CD4-positive, alpha-beta T cell (primary cell): ENCODE measurements around the gene SRPK1. TPM values are rescaled to one million over a fixed set of nuclear protein-coding genes. Genes with fewer than 3 reads are reported as not detected.

Source experiments
- ATAC-seq: fragments of 200-7000 bp; cut with Tn5 transposase; one replicate; pipeline ENCODE4 v1.10.0; 2022; ENCODE audit warnings: mild to moderate bottlenecking; ENCODE audit not compliant: poor library complexity
- CTCF ChIA-PET: fragments of 350-600 bp; sonication (Branson Sonifier 250); formaldehyde crosslinking; loops from one replicate; lab custom pipeline; 2021; ENCODE audit warnings: antibody characterized with exemption, inconsistent platforms; lab: Charles Lee
- POLR2A ChIA-PET: fragments of 350-600 bp; sonication (Branson Sonifier 250); formaldehyde crosslinking; loops from one replicate; lab custom pipeline; 2021; ENCODE audit warnings: antibody characterized with exemption, inconsistent platforms; lab: Charles Lee
- DNase-seq, 14 experiments: peaks; one replicate each; pipeline ENCODE4 v3.0.0-alpha.2; 2013 to 2020; ENCODE audit warnings: mixed read lengths in 2 of 14
- H3K27ac ChIP-seq, 2 donors: one replicate each; pipeline versions ENCODE4 v1.5.1 to v1.7.0; 2013; ENCODE audit warnings: low read length in 2 of 2, low read depth in 1 of 2, mild to moderate bottlenecking in 1 of 2
- H3K27me3 ChIP-seq, 2 experiments: 1 replicate in 1 of 2; 2 replicates in 1 of 2; pipeline versions ENCODE4 v1.6.1 to v1.7.0; 2013; ENCODE audit warnings: low read length in 2 of 2, control low read depth in 1 of 2, mild to moderate bottlenecking in 1 of 2, moderate library complexity in 1 of 2; ENCODE audit not compliant: insufficient read depth in 2 of 2, control insufficient read depth in 1 of 2
- H3K36me3 ChIP-seq: one replicate; pipeline ENCODE4 v1.6.1; 2013; ENCODE audit warnings: low read length, control low read depth; ENCODE audit not compliant: insufficient read depth
- H3K4me1 ChIP-seq: one replicate; pipeline ENCODE4 v1.6.1; 2013; ENCODE audit warnings: low read length, control low read depth; ENCODE audit not compliant: insufficient read depth
- H3K4me3 ChIP-seq: one replicate; pipeline ENCODE4 v1.5.1; 2013; ENCODE audit warnings: mild to moderate bottlenecking, low read length, moderate library complexity
- H3K9me3 ChIP-seq, 2 experiments: 1 replicate in 1 of 2; 2 replicates in 1 of 2; pipeline versions ENCODE4 v1.6.1 to v1.7.0; 2013; ENCODE audit warnings: low read length in 2 of 2, mild to moderate bottlenecking in 2 of 2, control low read depth in 1 of 2, moderate library complexity in 1 of 2; ENCODE audit not compliant: control insufficient read depth in 1 of 2, insufficient read depth in 1 of 2
- H3K27ac Mint-ChIP-seq: one replicate; pipeline ENCODE4 v1.8.0; 2020; ENCODE audit warnings: mixed read lengths
- H3K27me3 Mint-ChIP-seq: one replicate; pipeline ENCODE4 v1.8.0; 2021; ENCODE audit warnings: mixed read lengths
- H3K36me3 Mint-ChIP-seq: one replicate; pipeline ENCODE4 v1.8.0; 2021; ENCODE audit warnings: low read depth, mixed read lengths
- H3K4me1 Mint-ChIP-seq: one replicate; pipeline ENCODE4 v1.8.0; 2021; ENCODE audit warnings: low read depth, mixed read lengths
- H3K4me3 Mint-ChIP-seq: one replicate; pipeline ENCODE4 v1.8.0; 2020; ENCODE audit warnings: mild to moderate bottlenecking, mixed read lengths
- H3K9me3 Mint-ChIP-seq: one replicate; pipeline ENCODE4 v1.8.0; 2020; ENCODE audit warnings: mixed read lengths
- CTCF ChIP-seq: fragments of 200-600 bp; IDR thresholded peaks from one replicate; pipeline ENCODE4 v1.8.0; 2022; ENCODE audit warnings: antibody characterized with exemption, mild to moderate bottlenecking
- intact Hi-C, 2 experiments: fragments of 100-400 bp; cut with DNase I in 1 of 2; cut with micrococcal nuclease in 1 of 2; formaldehyde crosslinking; loops; one replicate each; pipeline versions ENCODE4 v1.15.1 to v1.9.0; 2023 to 2025; cut with DNase I, micrococcal nuclease
- total RNA-seq, 174 experiments: library from RNA in 2 of 174; stranded (reverse) in 2 of 174; gene quantifications; one replicate each; pipeline ENCODE4 v1.2.3 and lab custom pipeline; 2021 to 2026

The SRPK1 gene
- total RNA-seq, 2 experiments from 2014 or later = 23.0 to 29.1 TPM

DNA sequence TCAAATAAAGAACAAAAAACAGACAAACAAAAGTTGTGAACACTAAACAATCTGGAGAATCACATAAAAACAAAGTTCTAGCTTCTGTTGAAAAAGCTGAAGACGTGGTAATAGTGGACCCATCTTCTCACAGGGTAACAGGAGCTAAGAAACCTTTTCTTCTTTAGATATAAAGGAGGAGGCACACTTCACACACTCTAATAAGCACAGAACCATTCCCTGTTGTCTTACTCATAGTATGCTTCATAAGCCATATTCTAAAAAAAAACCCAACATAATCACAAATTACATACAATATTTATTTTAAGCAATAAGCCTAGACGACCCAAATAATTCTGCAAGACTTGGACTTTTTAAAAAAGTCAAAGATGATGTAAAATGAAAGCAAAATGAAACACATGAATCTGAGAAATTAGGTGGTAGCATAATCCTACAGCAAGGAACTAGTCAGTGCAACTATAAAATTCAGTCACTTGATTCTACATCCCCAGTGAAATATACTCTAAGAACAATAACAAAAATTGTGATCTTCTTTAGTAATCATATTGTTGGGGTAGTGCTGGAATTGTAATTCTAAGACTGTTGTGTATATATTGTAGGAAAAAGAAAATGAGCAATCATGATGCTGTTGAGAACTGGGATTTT, 15.6 kb downstream of the SRPK1 start:
- peaks cover 58% of the 10 kb centered on the region for H3K36me3 Mint-ChIP-seq
- Histone ChIP-seq H3K4me1 (no peaks in the 10 kb centered on the region), H3K36me3 (peaks cover 33% of the 10 kb centered on the region), H3K9me3 (peaks cover 12 to 13% of the 10 kb centered on the region in 2 experiments), H3K27me3 (no peaks in the 10 kb centered on the region), H3K27ac (no peak overlapping the region), H3K4me3 (no peak overlapping the region)
- H3K4me1 Mint-ChIP-seq = peaks cover 20% of the 10 kb centered on the region
- no peaks in the 10 kb centered on the region for H3K27me3 Mint-ChIP-seq
- H3K9me3 Mint-ChIP-seq = peaks cover 9% of the 10 kb centered on the region
- CTCF ChIA-PET = no interaction called here
- DNase-seq (no peak), ATAC-seq (no peak)
- H3K27ac Mint-ChIP-seq = no peak overlapping the region
- POLR2A ChIA-PET = interaction anchor here (1.1 kb wide), 1 partner anchor 26 kb away, joined by 3 read pairs; no protein-coding TSS in a partner anchor
- intact Hi-C loops = no loop called here
- H3K4me3 Mint-ChIP-seq = no peak overlapping the region
- TF ChIP-seq CTCF = no peak

GRCh38 chr6:35903679-35904078, 17.2 kb downstream of the SRPK1 start:
- Histone ChIP-seq H3K27me3 (no peaks in the 10 kb centered on the region), H3K4me3 (no peak overlapping the region), H3K36me3 (peaks cover 23% of the 10 kb centered on the region), H3K4me1 (no peaks in the 10 kb centered on the region), H3K9me3 (peaks cover 2 to 6% of the 10 kb centered on the region in 2 experiments), H3K27ac (no peak overlapping the region)
- CTCF ChIA-PET = interaction anchor here (0.7 kb wide), 1 partner anchor 15 kb away, joined by 3 read pairs; no protein-coding TSS in a partner anchor
- Mint-ChIP-seq H3K9me3 (peaks cover 5% of the 10 kb centered on the region), H3K36me3 (peaks cover 55% of the 10 kb centered on the region), H3K4me3 (no peak overlapping the region), H3K27ac (no peak overlapping the region), H3K4me1 (peaks cover 20% of the 10 kb centered on the region), H3K27me3 (no peaks in the 10 kb centered on the region)
- POLR2A ChIA-PET = interaction anchor here (0.6 kb wide), 1 partner anchor 22 kb away, joined by 3 read pairs; no protein-coding TSS in a partner anchor
- DNase-seq (no peak), ATAC-seq (no peak)
- intact Hi-C loops = no loop called here
- no peak for TF ChIP-seq CTCF

DNA sequence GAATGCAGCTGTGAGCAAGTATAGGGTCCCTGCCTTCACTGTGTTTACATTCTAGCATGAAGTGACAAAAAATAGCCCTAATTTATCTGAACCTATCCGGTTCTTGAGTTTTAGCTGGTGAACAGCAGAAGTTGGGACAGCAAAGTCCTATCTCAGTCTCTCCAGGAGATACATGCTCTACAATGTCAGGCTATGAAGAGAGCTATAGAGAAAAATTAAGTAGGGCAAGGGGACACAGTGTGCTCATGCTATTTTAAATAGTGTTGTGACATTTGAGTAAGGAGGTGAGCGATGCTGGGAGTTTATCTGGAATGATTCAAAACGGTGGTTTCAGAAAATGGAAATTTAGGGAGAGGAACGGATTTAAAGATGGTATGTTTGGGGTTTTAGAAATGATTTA, 20.4 kb downstream of the SRPK1 start:
- ATAC-seq (no peak), DNase-seq (no peak)
- intact Hi-C loops = no loop called here
- H3K4me1 ChIP-seq = no peaks in the 10 kb centered on the region
- ChIA-PET CTCF (no interaction called here), POLR2A (no interaction called here)
- H3K9me3 Mint-ChIP-seq = no peaks in the 10 kb centered on the region
- peaks cover 25% of the 10 kb centered on the region for H3K4me1 Mint-ChIP-seq
- peaks cover 0 to 4% of the 10 kb centered on the region in 2 experiments for H3K9me3 ChIP-seq
- no peak overlapping the region for H3K27ac Mint-ChIP-seq
- no peak for TF ChIP-seq CTCF
- H3K36me3 Mint-ChIP-seq = peaks cover 56% of the 10 kb centered on the region
- no peak overlapping the region for H3K4me3 Mint-ChIP-seq
- H3K4me3 ChIP-seq = no peak overlapping the region
- no peaks in the 10 kb centered on the region for H3K27me3 Mint-ChIP-seq
- no peaks in the 10 kb centered on the region for H3K27me3 ChIP-seq
- H3K27ac ChIP-seq = no peak overlapping the region
- peaks cover 21% of the 10 kb centered on the region for H3K36me3 ChIP-seq
